PC-3 (cell line): ENCODE measurements around the gene LYG2. TPM values are rescaled to one million over a fixed set of nuclear protein-coding genes. Genes with fewer than 3 reads are reported as not detected.

Source experiments
- ATAC-seq: fragments of 200-7000 bp; cut with Tn5 transposase; 2 replicates; pipeline ENCODE4 v1.9.1; 2020; ENCODE audit warnings: mild to moderate bottlenecking, moderate library complexity
- BruUV-seq: library from RNA; stranded (reverse); fragments of 400-500 nt; replicated peaks from 2 replicates; lab custom pipeline; 2021; lab: Mats Ljungman, UMichigan
- CTCF ChIA-PET: fragments of 300-600 bp; sonication (Branson Sonifier 250); formaldehyde crosslinking; loops from one replicate; lab custom pipeline; 2022; ENCODE audit warnings: antibody characterized with exemption; lab: Charles Lee
- POLR2A ChIA-PET: fragments of 300-600 bp; sonication (Branson Sonifier 250); formaldehyde crosslinking; loops from one replicate; lab custom pipeline; 2022; ENCODE audit warnings: antibody characterized with exemption; ENCODE audit not compliant: unreplicated experiment; lab: Charles Lee
- DNase-seq: peaks from one replicate; pipeline ENCODE4 v3.0.0-alpha.2; 2015
- H2AFZ ChIP-seq: fragments of 300-600 bp; sonication (generic); 2 replicates; pipeline ENCODE4 v1.6.0; 2016; ENCODE audit warnings: antibody characterized with exemption, low read length
- H3F3A ChIP-seq: fragments of 300-600 bp; sonication (generic); one replicate; pipeline ENCODE4 v1.6.0; 2017; ENCODE audit warnings: antibody characterized with exemption, low read length, control low read depth, mild to moderate bottlenecking; ENCODE audit not compliant: unreplicated experiment
- H3K27ac ChIP-seq: fragments of 300-600 bp; sonication (generic); 2 replicates; pipeline ENCODE4 v1.5.1; 2016; ENCODE audit warnings: mild to moderate bottlenecking, low read length
- H3K27me3 ChIP-seq: fragments of 300-600 bp; sonication (generic); 2 replicates; pipeline ENCODE4 v1.6.1; 2016; ENCODE audit warnings: low read length, mixed read lengths
- H3K36me3 ChIP-seq: fragments of 300-600 bp; sonication (generic); 2 replicates; pipeline ENCODE4 v1.6.1; 2016; ENCODE audit warnings: low read depth, mixed run types, low read length, mixed read lengths
- H3K4me1 ChIP-seq: fragments of 300-600 bp; sonication (generic); 2 replicates; pipeline ENCODE4 v1.5.1; 2016; ENCODE audit warnings: low read length; ENCODE audit not compliant: insufficient read depth
- H3K4me2 ChIP-seq: fragments of 300-600 bp; sonication (generic); 2 replicates; pipeline ENCODE4 v1.6.0; 2016; ENCODE audit warnings: low read length
- H3K4me3 ChIP-seq: fragments of 300-600 bp; sonication (generic); 2 replicates; pipeline ENCODE4 v1.5.1; 2016; ENCODE audit warnings: mild to moderate bottlenecking, low read length, mixed read lengths
- H3K79me2 ChIP-seq: fragments of 300-600 bp; sonication (generic); 2 replicates; pipeline ENCODE4 v1.6.1; 2017; ENCODE audit warnings: low read length, mixed read lengths
- H3K9ac ChIP-seq: fragments of 300-600 bp; sonication (generic); 2 replicates; pipeline ENCODE4 v1.6.0; 2016; ENCODE audit warnings: mild to moderate bottlenecking, low read length
- H3K9me2 ChIP-seq: fragments of 300-600 bp; sonication (generic); replicated peaks from 2 replicates; pipeline ENCODE4 v1.6.1; 2016; ENCODE audit warnings: mixed run types, low read length, mixed read lengths
- H3K9me3 ChIP-seq: fragments of 300-600 bp; sonication (generic); 2 replicates; pipeline ENCODE4 v1.6.1; 2016; ENCODE audit warnings: low read length, mixed read lengths
- H4K20me1 ChIP-seq: fragments of 300-600 bp; sonication (generic); 2 replicates; pipeline ENCODE4 v1.6.1; 2016; ENCODE audit warnings: low read length, mixed read lengths
- CTCF ChIP-seq: fragments of 300-600 bp; sonication (generic); conservative IDR thresholded peaks from 2 replicates; pipeline ENCODE4 v1.5.1; 2017; ENCODE audit warnings: antibody characterized with exemption, low read depth, mild to moderate bottlenecking, low read length
- EZH2 ChIP-seq: fragments of 300-600 bp; sonication (generic); IDR thresholded peaks from one replicate; pipeline ENCODE4 v1.6.1; 2017; ENCODE audit warnings: antibody characterized with exemption, mild to moderate bottlenecking, low read length; ENCODE audit not compliant: unreplicated experiment
- EZH2phosphoT487 ChIP-seq: fragments of 300-600 bp; sonication (generic); IDR thresholded peaks from 2 replicates; pipeline ENCODE4 v1.6.1; 2018; ENCODE audit warnings: mild to moderate bottlenecking, antibody characterized with exemption, low read length, borderline replicate concordance
- intact Hi-C: fragments of 100-400 bp; cut with micrococcal nuclease; formaldehyde crosslinking; loops from 2 replicates; pipeline ENCODE4 v1.9.0; 2023
- total RNA-seq: library from RNA; depleted of rRNA; stranded (reverse); fragments of >200 nt; gene quantifications from 2 replicates; pipeline ENCODE4 v1.2.3, GENCODE V29; 2014

The LYG2 gene
- total RNA-seq, 1 experiment from 2014 or later = not detected

GRCh38 chr2:99201959-99202678 lies 53.3 kb downstream of the LYG2 start:
- CTCF ChIA-PET = no interaction called here
- H3K27me3 ChIP-seq = no peaks in the 10 kb centered on the region
- no peak for TF ChIP-seq EZH2
- no peak; the same call in 1 of the 2 replicates for TF ChIP-seq CTCF
- TF ChIP-seq EZH2phosphoT487 = no peak
- 0 out of 2 replicates have a peak, but pooled peaks cover 4% of the 10 kb centered on the region for H3K9me3 ChIP-seq
- no peak overlapping the region for H3K4me2 ChIP-seq
- no peak overlapping the region for H3K4me3 ChIP-seq
- H3K79me2 ChIP-seq = no peaks in the 10 kb centered on the region
- no peak overlapping the region for H3K9ac ChIP-seq
- H2AFZ ChIP-seq = no peak overlapping the region
- no peaks in the 10 kb centered on the region for H3K9me2 ChIP-seq
- H3K27ac ChIP-seq = no peak overlapping the region
- no peaks in the 10 kb centered on the region for H4K20me1 ChIP-seq
- peaks cover 6% of the 10 kb centered on the region; the same call in 1 of the 2 replicates for H3K36me3 ChIP-seq
- H3K4me1 ChIP-seq = no peaks in the 10 kb centered on the region
- DNase-seq (no peak), ATAC-seq (no peak)
- intact Hi-C loops = no loop called here
- BruUV-seq = no TSS peak
- H3F3A ChIP-seq = no peaks in the 10 kb centered on the region
- POLR2A ChIA-PET = no interaction called here

- no peak overlapping the region for H3K4me2 ChIP-seq
- ATAC-seq = no peak
- no peak overlapping the region for H3K9ac ChIP-seq
- H3K27ac ChIP-seq = no peak overlapping the region
- H3F3A ChIP-seq = no peaks in the 10 kb centered on the region
- H3K4me1 ChIP-seq = no peaks in the 10 kb centered on the region
- no peaks in the 10 kb centered on the region for H3K27me3 ChIP-seq
- ChIA-PET POLR2A (no interaction called here), CTCF (no interaction called here)
- H2AFZ ChIP-seq = no peak overlapping the region
- no TSS peak for BruUV-seq
- no peaks in the 10 kb centered on the region for H3K79me2 ChIP-seq
- no peaks in the 10 kb centered on the region for H4K20me1 ChIP-seq
- no peak for DNase-seq
- intact Hi-C loops = no loop called here
- peaks cover 24% of the 10 kb centered on the region for H3K36me3 ChIP-seq
- no peaks in the 10 kb centered on the region for H3K9me2 ChIP-seq
- no peak overlapping the region for H3K4me3 ChIP-seq
- TF ChIP-seq CTCF = no peak
- 0 out of 2 replicates have a peak, but pooled peaks cover 4% of the 10 kb centered on the region for H3K9me3 ChIP-seq
Observed at GRCh38 chr2:99200076-99200800, 55.2 kb downstream of the LYG2 start.
